Right atrium auricular region (tissue), 2 donors: ENCODE results near the gene SASH1. TPM values are rescaled to one million over a fixed set of nuclear protein-coding genes. Genes with fewer than 3 reads are reported as not detected.
A peak's percentile ranks its signal among the peaks of the same experiment; 100 is the strongest.

Experiments
- DNase-seq: peaks from one replicate; pipeline ENCODE4 v3.0.0-alpha.2; 2019; ENCODE audit warnings: low spot score
- H3K27ac ChIP-seq, 2 donors: fragments of 200-600 bp; sonication (generic); 1 replicate in 1 of 2; 2 replicates in 1 of 2; pipeline ENCODE4 v1.5.1; 2016 to 2019
- H3K27me3 ChIP-seq, 2 donors: fragments of 200-600 bp; sonication (generic); one replicate each; pipeline versions ENCODE4 v1.5.1 to v1.6.0; 2017 to 2019
- H3K36me3 ChIP-seq: fragments of 200-600 bp; sonication (generic); one replicate; pipeline ENCODE4 v1.5.1; 2016
- H3K4me1 ChIP-seq, 2 donors: fragments of 200-600 bp; sonication (generic); one replicate each; pipeline versions ENCODE4 v1.5.1 to v1.6.0; 2017 to 2019
- H3K4me3 ChIP-seq, 2 donors: fragments of 200-600 bp; sonication (generic); 1 replicate in 1 of 2; 2 replicates in 1 of 2; pipeline ENCODE4 v1.5.1; 2017 to 2019; ENCODE audit warnings: mild to moderate bottlenecking in 1 of 2, moderate library complexity in 1 of 2
- H3K9me3 ChIP-seq, 2 donors: fragments of 200-600 bp; sonication (generic); one replicate each; pipeline ENCODE4 v1.5.1; 2019
- CTCF ChIP-seq, 2 donors: fragments of 200-600 bp; sonication (generic); IDR thresholded peaks; one replicate each; pipeline ENCODE4 v1.5.1; 2019; ENCODE audit warnings: antibody characterized with exemption in 2 of 2
- total RNA-seq, 2 donors: library from RNA; depleted of rRNA; stranded (reverse); fragments of >200 nt; gene quantifications; one replicate each; pipeline ENCODE4 v1.1.0, GENCODE V29; 2016

Gene SASH1
- total RNA-seq, 2 donors from 2014 or later: 39.0 to 42.3 TPM

- DNase-seq: peak; percentile 85
- H3K4me1 ChIP-seq: peaks cover 0 to 45% of the 10 kb centered on the region in 2 donors
- H3K4me3 ChIP-seq: no peak overlapping the region
- peak overlapping the region; percentile 48 to 50 for H3K27ac ChIP-seq
- H3K36me3 ChIP-seq: no peaks in the 10 kb centered on the region
- TF ChIP-seq CTCF (IDR thresholded peaks at IDR 0.05): peak; percentile 93 to 94
- no peaks in the 10 kb centered on the region for H3K9me3 ChIP-seq
- H3K27me3 ChIP-seq: no peaks in the 10 kb centered on the region
Measured at GRCh38 chr6:148464319-148465010, 121.8 kb downstream of the SASH1 start.

GRCh38 chr6:148465011-148465335 lies 122.3 kb downstream of the SASH1 start:
- no peak for DNase-seq
- Histone ChIP-seq H3K36me3 (no peaks in the 10 kb centered on the region), H3K27ac (peak overlapping the region; percentile 48 to 50), H3K9me3 (no peaks in the 10 kb centered on the region), H3K4me3 (no peak overlapping the region), H3K4me1 (peaks cover 0 to 45% of the 10 kb centered on the region in 2 donors), H3K27me3 (no peaks in the 10 kb centered on the region)
- peak in 1 of 2 donors; percentile 14 for TF ChIP-seq CTCF (IDR thresholded peaks at IDR 0.05)

- Histone ChIP-seq H3K4me1 (peaks cover 0 to 45% of the 10 kb centered on the region in 2 donors), H3K27ac (peak overlapping the region; percentile 48 to 50), H3K9me3 (no peaks in the 10 kb centered on the region), H3K4me3 (no peak overlapping the region), H3K36me3 (no peaks in the 10 kb centered on the region), H3K27me3 (no peaks in the 10 kb centered on the region)
- DNase-seq: no peak
- no peak for TF ChIP-seq CTCF (IDR thresholded peaks at IDR 0.05)
Measured at GRCh38 chr6:148465670-148466069, 123.0 kb downstream of the SASH1 start.

DNA sequence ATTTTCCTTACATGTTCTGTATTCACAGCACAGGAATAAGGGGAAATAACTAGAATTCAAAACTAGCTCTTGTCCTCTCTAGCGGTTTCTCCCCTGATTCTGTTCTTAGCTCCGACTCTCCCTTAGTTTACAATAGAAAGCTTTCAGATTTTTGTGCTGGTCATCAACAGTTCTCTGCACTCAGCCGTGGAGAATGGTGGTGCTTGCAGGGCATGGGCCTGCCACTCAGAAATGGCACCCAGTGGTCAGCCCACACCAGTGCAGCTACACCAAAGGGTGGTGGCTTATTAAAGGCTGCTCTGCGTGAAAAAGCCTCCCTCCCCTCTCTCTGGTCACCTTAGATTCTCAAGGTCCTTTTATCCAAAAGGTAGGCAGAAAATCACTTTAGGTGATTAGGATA lies 123.5 kb downstream of the SASH1 start:
- peaks cover 0 to 44% of the 10 kb centered on the region in 2 donors for H3K4me1 ChIP-seq
- H3K27ac ChIP-seq: peak overlapping the region; percentile 48 to 50
- H3K4me3 ChIP-seq: no peak overlapping the region

DNA sequence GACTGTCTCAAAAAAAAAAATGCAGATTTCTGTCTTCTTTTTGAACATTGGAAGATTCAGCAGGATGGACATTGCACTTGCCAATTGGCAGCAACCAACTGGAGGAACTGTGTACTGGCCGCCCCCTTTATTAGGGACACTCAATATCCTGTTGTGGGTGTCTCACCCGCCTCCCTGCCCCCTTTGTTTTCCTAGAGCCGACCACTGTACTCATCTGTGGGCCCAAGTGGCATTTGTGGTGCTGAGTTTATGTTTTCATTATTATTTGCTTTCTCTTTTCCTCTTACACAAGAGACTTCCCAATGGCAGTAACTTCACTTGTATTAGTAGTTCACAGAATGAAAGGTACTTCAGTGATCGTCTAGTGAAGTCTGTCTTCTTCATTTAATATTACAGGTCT lies 125.3 kb downstream of the SASH1 start:
- no peaks in the 10 kb centered on the region for H3K36me3 ChIP-seq
- H3K27me3 ChIP-seq: no peaks in the 10 kb centered on the region
- H3K4me3 ChIP-seq: no peak overlapping the region
- no peak overlapping the region for H3K27ac ChIP-seq
- H3K4me1 ChIP-seq: peaks cover 0 to 32% of the 10 kb centered on the region in 2 donors
- TF ChIP-seq CTCF (IDR thresholded peaks at IDR 0.05): no peak
- DNase-seq: no peak
- no peaks in the 10 kb centered on the region for H3K9me3 ChIP-seq

More for the DNA sequence above, 123.5 kb downstream of the SASH1 start:
- H3K9me3 ChIP-seq: no peaks in the 10 kb centered on the region
- no peaks in the 10 kb centered on the region for H3K27me3 ChIP-seq
- no peaks in the 10 kb centered on the region for H3K36me3 ChIP-seq
- no peak for DNase-seq
- TF ChIP-seq CTCF (IDR thresholded peaks at IDR 0.05): no peak

DNA sequence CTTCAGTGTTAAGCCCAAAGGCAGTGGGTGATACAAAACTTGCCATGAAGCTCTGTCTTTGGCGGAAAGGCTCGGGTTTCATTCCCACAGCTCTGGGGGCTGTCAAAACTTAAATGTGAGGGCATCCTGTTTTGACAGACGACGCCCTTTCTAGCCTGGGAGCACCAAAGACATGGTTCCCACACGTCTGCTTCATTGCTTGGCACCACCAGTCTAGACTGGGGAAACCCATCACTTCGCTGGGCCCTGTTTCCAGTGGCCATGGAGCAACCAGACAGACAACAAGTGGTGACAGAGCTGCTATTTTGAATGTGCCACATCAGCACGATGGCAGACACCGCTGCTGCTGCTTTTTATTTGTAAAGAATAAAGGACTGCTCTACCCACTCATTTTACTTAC lies 127.5 kb downstream of the SASH1 start:
- peak overlapping the region in 1 of 2 donors; percentile 20 for H3K27ac ChIP-seq
- TF ChIP-seq CTCF (IDR thresholded peaks at IDR 0.05): no peak

More for the DNA sequence above, 127.5 kb downstream of the SASH1 start:
- no peak for DNase-seq
- no peak overlapping the region for H3K4me3 ChIP-seq
- no peaks in the 10 kb centered on the region for H3K27me3 ChIP-seq
- peaks cover 21% of the 10 kb centered on the region for H3K36me3 ChIP-seq
- no peaks in the 10 kb centered on the region for H3K9me3 ChIP-seq
- H3K4me1 ChIP-seq: peaks cover 0 to 12% of the 10 kb centered on the region in 2 donors
